Measurements from ENCODE around the gene RASSF1. TPM values are rescaled to one million over a fixed set of nuclear protein-coding genes. Genes with fewer than 3 reads are reported as not detected.

Gene RASSF1
- total RNA-seq, 2 experiments from 2014 or later = 37.5 to 38.5 TPM

- intact Hi-C loops (cut with micrococcal nuclease) = loop anchor here (1.0 to 10.0 kb wide), 4 partner anchors 8 to 1033 kb away; partner anchors contain the start of genes HEMK1, HYAL3, MANF and NAA80
- H3K36me3 Mint-ChIP-seq (ENCODE audit: low read depth) = peaks cover 14% of the 10 kb centered on the region
- H3K27ac Mint-ChIP-seq = peak overlapping the region; percentile 97
- DNase-seq = peak; percentile 19
- H3K27me3 Mint-ChIP-seq (ENCODE audit: low read depth) = no peaks in the 10 kb centered on the region
- peak overlapping the region; percentile 97 for H3K4me3 Mint-ChIP-seq
- no peaks in the 10 kb centered on the region for H3K9me3 Mint-ChIP-seq
- peaks cover 61% of the 10 kb centered on the region for H3K4me1 Mint-ChIP-seq (ENCODE audit: low read depth)
- CTCF ChIA-PET = interaction anchor here (3.4 kb wide), 1 partner anchor 14 kb away, joined by 14 read pairs; no protein-coding TSS in a partner anchor
Observed at GRCh38 chr3:50351323-50351697, 10.7 kb upstream of the RASSF1 start.

- H3K36me3 Mint-ChIP-seq (ENCODE audit: low read depth) = peaks cover 14% of the 10 kb centered on the region
- CTCF ChIA-PET = interaction anchor here (0.8 to 4.1 kb wide), 5 partner anchors 10 to 226 kb away, joined by 3 to 29 read pairs (median 6); partner anchors contain the start of gene RASSF1
- peaks cover 59% of the 10 kb centered on the region for H3K4me1 Mint-ChIP-seq (ENCODE audit: low read depth)
- H3K27me3 Mint-ChIP-seq (ENCODE audit: low read depth) = no peaks in the 10 kb centered on the region
- H3K4me3 Mint-ChIP-seq = peak within 1 kb of the TSS; percentile 97
- H3K27ac Mint-ChIP-seq = peak within 1 kb of the TSS; percentile 97
- intact Hi-C loops (cut with micrococcal nuclease) = loop anchor here (1.0 to 10.0 kb wide), 7 partner anchors 9 to 1034 kb away; partner anchors contain the start of genes HEMK1, HYAL3, IFRD2 and MANF
- H3K9me3 Mint-ChIP-seq = no peaks in the 10 kb centered on the region
- peak; percentile 99 for DNase-seq
Observed at GRCh38 chr3:50350527-50351322, 10.1 kb upstream of the RASSF1 start, which contains the start of the genes CYB561D2 and NPRL2. Gene CYB561D2, plus strand, starts transcription at chr3:50350862. Its CDS starts 572 bp downstream, at chr3:50351434. Gene NPRL2, minus strand, starts transcription at chr3:50350775. Its CDS starts 123 bp downstream, at chr3:50350652.

GRCh38 chr3:50350213-50350526 lies 9.5 kb upstream of the RASSF1 start:
- peaks cover 58% of the 10 kb centered on the region for H3K4me1 Mint-ChIP-seq (ENCODE audit: low read depth)
- H3K36me3 Mint-ChIP-seq (ENCODE audit: low read depth) = peaks cover 14% of the 10 kb centered on the region
- no peaks in the 10 kb centered on the region for H3K27me3 Mint-ChIP-seq (ENCODE audit: low read depth)
- no peaks in the 10 kb centered on the region for H3K9me3 Mint-ChIP-seq
- DNase-seq = no peak
- CTCF ChIA-PET = interaction anchor here (0.8 to 4.1 kb wide), 5 partner anchors 9 to 226 kb away, joined by 3 to 29 read pairs (median 6); partner anchors contain the start of gene RASSF1
- H3K27ac Mint-ChIP-seq = peak overlapping the region; percentile 97
- intact Hi-C loops (cut with micrococcal nuclease) = loop anchor here (1.0 to 10.0 kb wide), 5 partner anchors 13 to 1035 kb away; partner anchors contain the start of genes HEMK1, IFRD2 and MANF
- peak overlapping the region; percentile 97 for H3K4me3 Mint-ChIP-seq

GRCh38 chr3:50347187-50347813 lies 6.7 kb upstream of the RASSF1 start:
- peaks cover 10% of the 10 kb centered on the region for H3K36me3 Mint-ChIP-seq (ENCODE audit: low read depth)
- peaks cover 62% of the 10 kb centered on the region for H3K4me1 Mint-ChIP-seq (ENCODE audit: low read depth)
- H3K9me3 Mint-ChIP-seq = no peaks in the 10 kb centered on the region
- peak overlapping the region; percentile 59 for H3K27ac Mint-ChIP-seq
- no peak overlapping the region for H3K4me3 Mint-ChIP-seq
- peak; percentile 84 for DNase-seq
- no peaks in the 10 kb centered on the region for H3K27me3 Mint-ChIP-seq (ENCODE audit: low read depth)
- intact Hi-C loops (cut with micrococcal nuclease) = loop anchor here (1.0 kb wide), 1 partner anchor 195 kb away; no protein-coding TSS in a partner anchor
- CTCF ChIA-PET = interaction anchor here (0.6 to 4.1 kb wide), 15 partner anchors 9 to 269 kb away, joined by 3 to 29 read pairs (median 4); partner anchors contain the start of genes HYAL3 and NAA80

- CTCF ChIA-PET = interaction anchor here (0.7 to 1.3 kb wide), 3 partner anchors 11 to 196 kb away, joined by 4 to 6 read pairs (median 4); no protein-coding TSS in a partner anchor
- H3K27ac Mint-ChIP-seq = no peak within 1 kb of the TSS
- peaks cover 9% of the 10 kb centered on the region for H3K36me3 Mint-ChIP-seq (ENCODE audit: low read depth)
- H3K9me3 Mint-ChIP-seq = no peaks in the 10 kb centered on the region
- DNase-seq = peak; percentile 74
- peaks cover 57% of the 10 kb centered on the region for H3K4me1 Mint-ChIP-seq (ENCODE audit: low read depth)
- peak within 1 kb of the TSS; percentile 45 for H3K4me3 Mint-ChIP-seq
- intact Hi-C loops (cut with micrococcal nuclease) = no loop called here
- no peaks in the 10 kb centered on the region for H3K27me3 Mint-ChIP-seq (ENCODE audit: low read depth)
Observed at GRCh38 chr3:50345586-50346234, 5.1 kb upstream of the RASSF1 start, which contains the start of gene ZMYND10. Gene ZMYND10, minus strand, starts transcription at chr3:50345732. Its CDS starts 153 bp downstream, at chr3:50345579.

- intact Hi-C loops (cut with micrococcal nuclease) = no loop called here
- H3K4me3 Mint-ChIP-seq = no peak overlapping the region
- H3K4me1 Mint-ChIP-seq (ENCODE audit: low read depth) = peaks cover 53% of the 10 kb centered on the region
Observed at GRCh38 chr3:50345008-50345407, 4.4 kb upstream of the RASSF1 start.

GRCh38 chr3:50342813-50343633 lies 2.4 kb upstream of the RASSF1 start:
- Mint-ChIP-seq H3K27me3 (ENCODE audit: low read depth) (no peaks in the 10 kb centered on the region), H3K9me3 (no peaks in the 10 kb centered on the region), H3K4me3 (no peak overlapping the region), H3K4me1 (ENCODE audit: low read depth) (peaks cover 48% of the 10 kb centered on the region), H3K27ac (no peak overlapping the region), H3K36me3 (ENCODE audit: low read depth) (peaks cover 17% of the 10 kb centered on the region)
- CTCF ChIA-PET = interaction anchor here (0.6 kb wide), 2 partner anchors 21 to 261 kb away, joined by 3 read pairs; no protein-coding TSS in a partner anchor
- DNase-seq = no peak
- intact Hi-C loops (cut with micrococcal nuclease) = no loop called here

More at GRCh38 chr3:50345008-50345407, 4.4 kb upstream of the RASSF1 start:
- Mint-ChIP-seq H3K27me3 (ENCODE audit: low read depth) (no peaks in the 10 kb centered on the region), H3K9me3 (no peaks in the 10 kb centered on the region), H3K36me3 (ENCODE audit: low read depth) (peaks cover 9% of the 10 kb centered on the region), H3K27ac (no peak overlapping the region)
- DNase-seq = no peak
- CTCF ChIA-PET = interaction anchor here (0.9 to 1.4 kb wide), 3 partner anchors 8 to 196 kb away, joined by 3 to 4 read pairs (median 4); no protein-coding TSS in a partner anchor

- peaks cover 39% of the 10 kb centered on the region for H3K4me1 Mint-ChIP-seq (ENCODE audit: low read depth)
Observed at GRCh38 chr3:50341996-50342650, 1.5 kb upstream of the RASSF1 start.

GRCh38 chr3:50341537-50341936 lies 901 bp upstream of the RASSF1 start:
- H3K27me3 Mint-ChIP-seq (ENCODE audit: low read depth) = no peaks in the 10 kb centered on the region
- DNase-seq = no peak
- intact Hi-C loops (cut with micrococcal nuclease) = no loop called here
- CTCF ChIA-PET = interaction anchor here (0.6 to 1.3 kb wide), 2 partner anchors 8 to 201 kb away, joined by 3 to 6 read pairs; partner anchors contain the start of genes CYB561D2 and NPRL2
- H3K36me3 Mint-ChIP-seq (ENCODE audit: low read depth) = peaks cover 21% of the 10 kb centered on the region
- peak overlapping the region; percentile 73 for H3K27ac Mint-ChIP-seq
- peaks cover 38% of the 10 kb centered on the region for H3K4me1 Mint-ChIP-seq (ENCODE audit: low read depth)
- H3K9me3 Mint-ChIP-seq = no peaks in the 10 kb centered on the region
- peak overlapping the region; percentile 94 for H3K4me3 Mint-ChIP-seq

More at GRCh38 chr3:50341996-50342650, 1.5 kb upstream of the RASSF1 start:
- no peaks in the 10 kb centered on the region for H3K27me3 Mint-ChIP-seq (ENCODE audit: low read depth)
- peaks cover 19% of the 10 kb centered on the region for H3K36me3 Mint-ChIP-seq (ENCODE audit: low read depth)
- no peak overlapping the region for H3K27ac Mint-ChIP-seq
- no peaks in the 10 kb centered on the region for H3K9me3 Mint-ChIP-seq
- no peak for DNase-seq
- intact Hi-C loops (cut with micrococcal nuclease) = no loop called here
- CTCF ChIA-PET = interaction anchor here (0.6 kb wide), 1 partner anchor 201 kb away, joined by 3 read pairs; no protein-coding TSS in a partner anchor
- no peak overlapping the region for H3K4me3 Mint-ChIP-seq

GRCh38 chr3:50340147-50340447 lies 539 bp downstream of the RASSF1 start:
- H3K4me3 Mint-ChIP-seq = peak overlapping the region; percentile 94
- no peaks in the 10 kb centered on the region for H3K9me3 Mint-ChIP-seq
- peak overlapping the region; percentile 86 for H3K27ac Mint-ChIP-seq
- intact Hi-C loops (cut with micrococcal nuclease) = no loop called here
- CTCF ChIA-PET = interaction anchor here (0.9 to 1.3 kb wide), 3 partner anchors 10 to 68 kb away, joined by 3 to 6 read pairs (median 3); partner anchors contain the start of genes CYB561D2, HYAL3, NAA80 and NPRL2
- H3K4me1 Mint-ChIP-seq (ENCODE audit: low read depth) = peaks cover 42% of the 10 kb centered on the region
- H3K36me3 Mint-ChIP-seq (ENCODE audit: low read depth) = peaks cover 33% of the 10 kb centered on the region
- no peaks in the 10 kb centered on the region for H3K27me3 Mint-ChIP-seq (ENCODE audit: low read depth)
- no peak for DNase-seq
